ENCODE results near the gene FOXO3. TPM values are rescaled to one million over a fixed set of nuclear protein-coding genes. Genes with fewer than 3 reads are reported as not detected.

The FOXO3 gene
- total and polyA plus RNA-seq, 3 donors from 2014 or later: 27.5 to 112 (median 81.5) TPM

GRCh38 chr6:108581237-108581931 is 20.7 kb downstream of the FOXO3 start:
- Histone ChIP-seq H3K27me3 (no peaks in the 10 kb centered on the region), H3K4me3 (no peak overlapping the region), H3K36me3 (ENCODE audit: low read depth, missing control alignments) (no peaks in the 10 kb centered on the region), H3K4me1 (peaks cover 68% of the 10 kb centered on the region), H3K27ac (peak overlapping the region in 1 of 2 donors; percentile 55), H3K9me3 (no peaks in the 10 kb centered on the region)
- intact Hi-C loops (cut with DNase I; ENCODE audit: low total_unique reads): no loop called here
- TF ChIP-seq, protein P1, sequence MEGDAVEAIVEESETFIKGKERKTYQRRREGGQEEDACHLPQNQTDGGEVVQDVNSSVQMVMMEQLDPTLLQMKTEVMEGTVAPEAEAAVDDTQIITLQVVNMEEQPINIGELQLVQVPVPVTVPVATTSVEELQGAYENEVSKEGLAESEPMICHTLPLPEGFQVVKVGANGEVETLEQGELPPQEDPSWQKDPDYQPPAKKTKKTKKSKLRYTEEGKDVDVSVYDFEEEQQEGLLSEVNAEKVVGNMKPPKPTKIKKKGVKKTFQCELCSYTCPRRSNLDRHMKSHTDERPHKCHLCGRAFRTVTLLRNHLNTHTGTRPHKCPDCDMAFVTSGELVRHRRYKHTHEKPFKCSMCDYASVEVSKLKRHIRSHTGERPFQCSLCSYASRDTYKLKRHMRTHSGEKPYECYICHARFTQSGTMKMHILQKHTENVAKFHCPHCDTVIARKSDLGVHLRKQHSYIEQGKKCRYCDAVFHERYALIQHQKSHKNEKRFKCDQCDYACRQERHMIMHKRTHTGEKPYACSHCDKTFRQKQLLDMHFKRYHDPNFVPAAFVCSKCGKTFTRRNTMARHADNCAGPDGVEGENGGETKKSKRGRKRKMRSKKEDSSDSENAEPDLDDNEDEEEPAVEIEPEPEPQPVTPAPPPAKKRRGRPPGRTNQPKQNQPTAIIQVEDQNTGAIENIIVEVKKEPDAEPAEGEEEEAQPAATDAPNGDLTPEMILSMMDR (IDR thresholded peaks at IDR 0.05): no peak
- no peak for TF ChIP-seq POLR2A (IDR thresholded peaks at IDR 0.05)
- WGBS, 2 donors: 32 to 33% methylated on average over 3 of the region's 3 CpGs
- DNase-seq: no peak

DNA sequence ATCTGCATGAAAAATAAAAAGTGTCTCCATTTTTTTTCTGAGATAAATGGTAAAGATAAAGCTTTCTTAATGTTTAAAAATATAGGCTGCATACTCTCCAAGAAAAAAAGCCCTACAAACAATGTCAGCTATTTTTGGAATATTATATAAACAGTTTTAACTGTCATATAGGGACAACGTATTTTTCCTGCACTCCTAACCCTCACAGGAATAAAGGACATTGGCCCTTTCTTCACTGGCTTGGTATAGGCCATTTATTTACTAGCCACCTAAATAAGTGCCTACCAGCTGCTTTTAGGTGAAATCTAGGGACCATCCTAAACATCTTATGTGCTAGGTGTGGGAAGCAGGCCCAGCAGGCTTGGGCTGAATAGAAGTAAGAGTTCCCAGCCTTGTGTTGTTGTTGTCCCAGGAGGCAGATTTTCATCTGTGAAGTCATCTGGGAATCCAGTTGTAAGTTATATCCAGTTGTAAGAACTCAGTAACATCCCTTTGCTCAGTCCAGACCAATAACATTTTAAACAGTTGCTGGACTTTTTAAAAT is 21.3 kb downstream of the FOXO3 start:
- 27 to 38% methylated on average over 1 of the region's 1 CpG for WGBS, 2 donors
- intact Hi-C loops (cut with DNase I; ENCODE audit: low total_unique reads): no loop called here
- Histone ChIP-seq H3K27ac (peak overlapping the region in 1 of 2 donors; percentile 55), H3K4me1 (peaks cover 74% of the 10 kb centered on the region), H3K9me3 (no peaks in the 10 kb centered on the region), H3K4me3 (no peak overlapping the region), H3K27me3 (no peaks in the 10 kb centered on the region), H3K36me3 (ENCODE audit: low read depth, missing control alignments) (no peaks in the 10 kb centered on the region)
- no peak for TF ChIP-seq POLR2A (IDR thresholded peaks at IDR 0.05)
- TF ChIP-seq, protein P1 (IDR thresholded peaks at IDR 0.05): no peak
- DNase-seq: no peak

DNA sequence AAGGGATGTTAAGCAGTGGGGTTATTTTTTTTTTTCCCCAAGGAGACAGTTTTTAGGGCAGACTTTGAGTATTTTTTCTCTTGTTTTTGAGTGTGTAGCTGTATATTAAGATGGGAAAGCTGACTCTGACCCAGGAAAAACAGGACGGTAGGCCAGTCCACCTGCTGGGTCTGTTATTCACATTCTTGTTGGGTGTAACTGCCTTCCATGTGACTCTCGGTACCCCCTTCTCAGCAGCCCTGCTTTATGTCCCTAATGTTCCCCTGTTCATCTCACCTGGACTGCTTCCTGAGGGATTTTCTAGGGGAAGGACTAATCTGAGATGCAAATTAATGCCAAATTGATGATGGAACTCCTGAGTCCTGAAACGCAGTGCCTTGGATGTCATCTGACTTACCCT is 21.9 kb downstream of the FOXO3 start:
- 53 to 58% methylated on average over 3 of the region's 3 CpGs for WGBS, 2 donors
- H3K4me3 ChIP-seq: no peak overlapping the region
- intact Hi-C loops (cut with DNase I; ENCODE audit: low total_unique reads): no loop called here
- H3K27me3 ChIP-seq: no peaks in the 10 kb centered on the region
- TF ChIP-seq, protein P1 (IDR thresholded peaks at IDR 0.05): no peak
- no peak for TF ChIP-seq POLR2A (IDR thresholded peaks at IDR 0.05)
- no peaks in the 10 kb centered on the region for H3K36me3 ChIP-seq (ENCODE audit: low read depth, missing control alignments)
- DNase-seq: no peak
- H3K9me3 ChIP-seq: no peaks in the 10 kb centered on the region
- H3K4me1 ChIP-seq: peaks cover 80% of the 10 kb centered on the region
- H3K27ac ChIP-seq: peak overlapping the region in 1 of 2 donors; percentile 55

DNA sequence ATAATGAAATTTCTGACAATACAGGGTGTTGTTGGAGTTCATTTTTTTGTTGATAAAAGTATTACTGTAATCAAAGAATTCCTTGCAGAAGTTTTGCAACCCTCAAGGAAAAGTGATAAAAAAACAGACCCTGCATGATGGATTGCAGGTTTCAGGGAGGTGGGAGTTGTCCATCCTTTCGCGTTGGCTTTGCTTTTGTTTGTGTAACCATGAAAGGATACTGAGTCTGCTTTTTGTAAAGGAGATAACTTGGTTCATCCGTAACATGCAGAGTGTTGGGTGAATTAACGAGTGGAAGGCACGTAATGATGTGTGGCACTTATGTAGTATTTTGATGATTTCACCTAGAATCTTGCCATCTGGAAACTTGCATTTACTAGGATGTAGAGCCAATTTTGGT is 23.6 kb downstream of the FOXO3 start:
- Histone ChIP-seq H3K27ac (peak overlapping the region in 1 of 2 donors; percentile 19), H3K9me3 (no peaks in the 10 kb centered on the region), H3K4me1 (peaks cover 88% of the 10 kb centered on the region), H3K4me3 (no peak overlapping the region), H3K27me3 (no peaks in the 10 kb centered on the region), H3K36me3 (ENCODE audit: low read depth, missing control alignments) (no peaks in the 10 kb centered on the region)
- intact Hi-C loops (cut with DNase I; ENCODE audit: low total_unique reads): no loop called here
- DNase-seq: no peak
- WGBS, 2 donors: 50 to 67% methylated on average over 5 of the region's 5 CpGs
- TF ChIP-seq, protein P1 (IDR thresholded peaks at IDR 0.05): no peak
- TF ChIP-seq POLR2A (IDR thresholded peaks at IDR 0.05): no peak

- H3K4me1 ChIP-seq: peaks cover 90% of the 10 kb centered on the region
- DNase-seq: no peak
- H3K27ac ChIP-seq: peak overlapping the region in 1 of 2 donors; percentile 3
- intact Hi-C loops (cut with DNase I; ENCODE audit: low total_unique reads): no loop called here
- H3K36me3 ChIP-seq (ENCODE audit: low read depth, missing control alignments): no peaks in the 10 kb centered on the region
- H3K27me3 ChIP-seq: no peaks in the 10 kb centered on the region
- 84 to 85% methylated on average over 2 of the region's 2 CpGs for WGBS, 2 donors
- H3K4me3 ChIP-seq: no peak overlapping the region
- H3K9me3 ChIP-seq: no peaks in the 10 kb centered on the region
- TF ChIP-seq, protein P1 (IDR thresholded peaks at IDR 0.05): no peak
- no peak for TF ChIP-seq POLR2A (IDR thresholded peaks at IDR 0.05)
These were observed 24.6 kb downstream of the FOXO3 start for GRCh38 chr6:108585359-108585758.

Data from testis (tissue), 3 donors.